Activated naive CD4-positive, alpha-beta T cell treated with anti-CD3 and anti-CD28 coated beads for 36 hours (primary cell): ENCODE measurements around the gene SCLY. TPM values are rescaled to one million over a fixed set of nuclear protein-coding genes. Genes with fewer than 3 reads are reported as not detected.

Source experiments
- CTCF ChIA-PET: fragments of 350-600 bp; sonication (Branson Sonifier 250); formaldehyde crosslinking; loops from one replicate; lab custom pipeline; 2021; ENCODE audit warnings: antibody characterized with exemption; lab: Charles Lee
- DNase-seq: peaks from one replicate; pipeline ENCODE4 v3.0.0-alpha.2; 2020
- H3K27ac Mint-ChIP-seq: one replicate; pipeline ENCODE4 v1.8.0; 2021; ENCODE audit warnings: mild to moderate bottlenecking, mixed read lengths
- H3K27me3 Mint-ChIP-seq: one replicate; pipeline ENCODE4 v1.8.0; 2021; ENCODE audit warnings: low read depth, mixed read lengths
- H3K36me3 Mint-ChIP-seq: one replicate; pipeline ENCODE4 v1.8.0; 2021; ENCODE audit warnings: low read depth, mixed read lengths
- H3K4me1 Mint-ChIP-seq: one replicate; pipeline ENCODE4 v1.8.0; 2021; ENCODE audit warnings: low read depth, mixed read lengths
- H3K4me3 Mint-ChIP-seq: one replicate; pipeline ENCODE4 v1.8.0; 2021; ENCODE audit warnings: mild to moderate bottlenecking, moderate library complexity, mixed read lengths
- H3K9me3 Mint-ChIP-seq: one replicate; pipeline ENCODE4 v1.8.0; 2021; ENCODE audit warnings: mixed read lengths
- intact Hi-C: fragments of 100-400 bp; cut with micrococcal nuclease; formaldehyde crosslinking; loops from one replicate; pipeline ENCODE4 v1.15.1; 2023
- total RNA-seq, 2 experiments: library from RNA; stranded (reverse); gene quantifications; one replicate each; pipeline ENCODE4 v1.2.3, GENCODE V29; 2021

Gene SCLY
- total RNA-seq, 2 experiments from 2014 or later: 46.4 to 46.7 TPM

DNA sequence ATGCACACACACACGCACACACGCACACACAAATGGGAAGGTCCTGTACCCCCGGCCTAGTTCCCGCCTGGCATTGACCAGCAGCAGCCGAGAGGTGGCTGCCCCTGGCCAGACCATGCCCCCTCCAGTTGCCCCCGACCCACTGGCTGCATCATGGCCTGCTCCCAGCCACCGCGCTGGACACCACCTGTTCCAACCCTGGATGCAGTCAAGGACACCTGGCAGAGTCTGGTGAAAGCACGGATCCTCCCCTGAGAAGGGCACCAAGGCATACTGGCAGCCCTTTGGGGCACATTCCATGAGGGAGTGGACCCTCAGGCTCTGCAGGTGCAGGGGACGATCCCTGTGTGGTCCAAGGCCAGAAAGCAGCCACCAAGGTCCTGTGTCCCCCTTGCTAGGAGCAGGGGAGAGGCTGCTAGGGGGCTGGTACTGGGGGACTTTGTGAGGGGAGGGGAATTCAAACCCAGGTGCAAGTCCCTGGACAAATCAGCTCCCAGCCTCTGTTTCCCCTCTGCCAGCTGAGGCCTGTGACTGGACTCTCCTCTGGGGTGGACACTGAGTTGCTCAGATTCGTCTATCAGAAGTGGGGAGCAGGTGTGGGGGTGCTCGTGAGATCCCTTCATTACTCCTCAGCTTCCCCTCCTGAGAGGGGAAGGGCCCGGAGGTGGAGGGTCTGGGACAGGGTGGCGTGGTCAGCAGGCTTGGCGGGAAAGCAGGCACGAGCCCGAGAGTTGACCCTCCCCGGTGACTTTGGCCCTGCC lies 42.8 kb downstream of the SCLY start:
- H3K9me3 Mint-ChIP-seq: no peaks in the 10 kb centered on the region
- H3K27ac Mint-ChIP-seq: no peak overlapping the region

DNA sequence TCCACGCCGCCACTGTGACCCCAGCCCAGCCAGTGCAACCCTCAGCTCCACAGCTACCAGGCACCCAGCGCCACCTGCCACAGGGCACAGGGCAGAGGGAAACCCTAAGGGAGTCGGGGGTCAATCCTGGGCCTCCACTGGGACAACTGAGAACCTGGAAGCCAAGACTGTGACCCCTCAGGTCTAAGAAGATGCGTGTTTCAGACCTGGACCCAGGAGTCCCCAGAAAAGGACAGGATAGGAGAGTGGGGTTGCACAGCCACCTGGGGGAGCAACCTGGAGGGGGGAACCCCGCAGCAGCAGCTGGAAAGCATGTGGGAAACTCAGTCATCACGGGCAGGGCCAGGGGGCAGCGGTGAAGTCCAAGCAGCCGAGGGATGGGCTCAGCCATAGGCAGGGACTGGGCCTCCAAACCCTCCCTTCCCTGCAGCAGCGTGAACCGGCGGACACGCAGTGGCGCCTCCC lies 43.5 kb downstream of the SCLY start:
- no peaks in the 10 kb centered on the region for H3K27me3 Mint-ChIP-seq
- H3K9me3 Mint-ChIP-seq: no peaks in the 10 kb centered on the region
- H3K36me3 Mint-ChIP-seq: no peaks in the 10 kb centered on the region
- H3K4me1 Mint-ChIP-seq: peaks cover 10% of the 10 kb centered on the region
- CTCF ChIA-PET: interaction anchor here (0.6 kb wide), 1 partner anchor 569 kb away, joined by 3 read pairs; no protein-coding TSS in a partner anchor
- no peak overlapping the region for H3K4me3 Mint-ChIP-seq
- no peak for DNase-seq
- H3K27ac Mint-ChIP-seq: no peak overlapping the region
- intact Hi-C loops: no loop called here

More for the DNA sequence above, 42.8 kb downstream of the SCLY start:
- Mint-ChIP-seq H3K4me1 (peaks cover 6% of the 10 kb centered on the region), H3K27me3 (no peaks in the 10 kb centered on the region), H3K36me3 (no peaks in the 10 kb centered on the region), H3K4me3 (no peak overlapping the region)
- no peak for DNase-seq
- CTCF ChIA-PET: interaction anchor here (0.6 kb wide), 1 partner anchor 570 kb away, joined by 3 read pairs; no protein-coding TSS in a partner anchor
- intact Hi-C loops: no loop called here

DNA sequence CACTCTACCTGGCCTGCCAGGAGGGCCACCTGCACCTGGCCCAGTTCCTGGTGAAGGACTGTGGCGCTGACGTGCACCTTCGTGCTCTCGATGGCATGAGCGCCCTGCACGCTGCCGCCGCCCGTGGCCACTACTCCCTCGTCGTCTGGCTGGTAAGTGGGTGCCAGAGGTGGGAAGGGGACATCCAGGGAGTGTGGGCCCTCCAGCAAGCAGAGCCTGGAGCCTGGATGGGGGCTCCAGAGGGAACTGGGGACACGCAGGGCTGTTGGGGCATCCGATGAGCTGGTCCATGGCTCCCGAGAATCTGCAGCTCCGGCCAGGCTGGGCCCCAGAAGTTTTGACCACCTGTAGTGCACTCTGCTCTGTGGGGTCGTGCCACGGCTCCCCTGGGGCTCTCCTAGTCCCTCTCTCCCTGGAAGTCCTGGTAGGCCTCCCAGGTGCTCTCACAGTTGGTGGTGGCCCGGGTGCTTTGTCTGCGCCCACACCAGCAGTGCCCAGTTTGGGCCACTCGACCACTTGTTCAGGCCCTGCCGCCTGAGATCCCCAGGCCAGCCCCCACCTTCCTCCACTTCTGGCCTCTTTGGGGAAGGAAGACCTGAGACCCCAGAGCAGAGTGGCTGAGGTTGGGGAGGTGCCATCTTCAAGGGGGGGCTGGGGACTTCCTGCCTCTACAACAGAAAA lies 44.0 kb downstream of the SCLY start:
- Mint-ChIP-seq H3K27me3 (no peaks in the 10 kb centered on the region), H3K4me1 (peaks cover 10% of the 10 kb centered on the region), H3K27ac (no peak overlapping the region), H3K4me3 (no peak overlapping the region), H3K36me3 (no peaks in the 10 kb centered on the region), H3K9me3 (no peaks in the 10 kb centered on the region)
- no peak for DNase-seq
- intact Hi-C loops: no loop called here
- CTCF ChIA-PET: no interaction called here

- Mint-ChIP-seq H3K9me3 (no peaks in the 10 kb centered on the region), H3K27me3 (no peaks in the 10 kb centered on the region), H3K36me3 (no peaks in the 10 kb centered on the region), H3K4me1 (peaks cover 10% of the 10 kb centered on the region), H3K4me3 (no peak overlapping the region), H3K27ac (no peak overlapping the region)
- no peak for DNase-seq
- CTCF ChIA-PET: no interaction called here
- intact Hi-C loops: loop anchor here (2.0 kb wide), 1 partner anchor 247 kb away; the partner anchor contains the start of gene RAMP1
Measured at GRCh38 chr2:238105506-238106338, 44.9 kb downstream of the SCLY start.

GRCh38 chr2:238106339-238106697 lies 45.5 kb downstream of the SCLY start:
- DNase-seq: no peak
- H3K9me3 Mint-ChIP-seq: no peaks in the 10 kb centered on the region
- no peaks in the 10 kb centered on the region for H3K36me3 Mint-ChIP-seq
- H3K4me1 Mint-ChIP-seq: peaks cover 10% of the 10 kb centered on the region
- intact Hi-C loops: loop anchor here (2.0 kb wide), 1 partner anchor 248 kb away; the partner anchor contains the start of gene RAMP1
- H3K27ac Mint-ChIP-seq: no peak overlapping the region
- CTCF ChIA-PET: no interaction called here
- no peaks in the 10 kb centered on the region for H3K27me3 Mint-ChIP-seq
- H3K4me3 Mint-ChIP-seq: no peak overlapping the region

DNA sequence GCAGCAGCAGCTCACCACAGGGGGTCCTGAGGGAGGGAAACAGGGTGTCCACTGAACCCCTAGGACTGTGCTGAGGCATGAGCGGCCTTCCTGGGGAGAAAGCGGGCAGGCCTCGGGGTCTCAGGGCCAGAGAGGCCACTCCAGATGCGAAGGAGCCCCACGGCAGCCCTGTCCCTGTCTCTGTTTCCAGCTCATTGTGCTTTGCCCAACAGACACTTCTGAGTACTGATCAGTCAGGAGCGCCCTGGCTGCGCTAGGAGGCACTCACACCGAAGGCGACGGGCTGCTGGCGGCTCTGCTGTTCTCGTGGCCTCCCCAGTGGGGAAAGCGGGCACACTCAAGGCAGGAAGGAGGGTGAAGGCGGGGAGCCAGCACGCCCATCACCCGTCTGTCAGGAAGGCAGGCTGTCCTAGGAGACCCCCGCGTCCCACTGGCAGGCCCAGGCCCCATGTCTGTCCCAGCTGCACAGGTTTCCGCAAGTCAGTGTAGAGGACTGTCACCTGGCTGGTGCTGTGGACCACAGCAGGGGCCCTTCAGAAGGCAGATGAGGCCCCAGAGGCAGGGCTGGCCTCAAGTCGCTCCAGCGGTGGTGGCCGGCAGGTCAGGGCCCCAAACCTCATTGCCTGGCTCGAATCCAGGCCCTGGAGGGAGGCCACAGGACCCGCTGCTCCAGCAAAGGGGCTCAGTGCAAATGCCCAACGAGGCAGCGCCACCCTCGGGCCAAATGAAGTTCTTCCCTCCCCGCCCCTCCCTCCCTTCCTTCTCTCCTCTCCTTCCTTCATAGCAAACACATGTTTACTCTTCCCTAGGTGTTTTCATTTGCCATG lies 46.1 kb downstream of the SCLY start:
- CTCF ChIA-PET: no interaction called here

GRCh38 chr2:238107525-238108422 lies 47.0 kb downstream of the SCLY start:
- Mint-ChIP-seq H3K27me3 (no peaks in the 10 kb centered on the region), H3K4me3 (no peak overlapping the region), H3K4me1 (peaks cover 10% of the 10 kb centered on the region), H3K27ac (no peak overlapping the region), H3K9me3 (peaks cover under 1% of the 10 kb centered on the region), H3K36me3 (no peaks in the 10 kb centered on the region)
- no peak for DNase-seq
- intact Hi-C loops: loop anchor here (1.0 to 2.0 kb wide), 2 partner anchors 139 to 249 kb away; partner anchors contain the start of gene RAMP1
- CTCF ChIA-PET: interaction anchor here (1.2 to 1.5 kb wide), 2 partner anchors 33 to 139 kb away, joined by 4 to 6 read pairs; no protein-coding TSS in a partner anchor

More for the DNA sequence above, 46.1 kb downstream of the SCLY start:
- no peaks in the 10 kb centered on the region for H3K9me3 Mint-ChIP-seq
- peaks cover 10% of the 10 kb centered on the region for H3K4me1 Mint-ChIP-seq
- intact Hi-C loops: loop anchor here (1.0 to 2.0 kb wide), 2 partner anchors 139 to 248 kb away; partner anchors contain the start of gene RAMP1
- no peak overlapping the region for H3K4me3 Mint-ChIP-seq
- no peak overlapping the region for H3K27ac Mint-ChIP-seq
- peak; percentile 44 for DNase-seq
- no peaks in the 10 kb centered on the region for H3K27me3 Mint-ChIP-seq
- H3K36me3 Mint-ChIP-seq: no peaks in the 10 kb centered on the region

DNA sequence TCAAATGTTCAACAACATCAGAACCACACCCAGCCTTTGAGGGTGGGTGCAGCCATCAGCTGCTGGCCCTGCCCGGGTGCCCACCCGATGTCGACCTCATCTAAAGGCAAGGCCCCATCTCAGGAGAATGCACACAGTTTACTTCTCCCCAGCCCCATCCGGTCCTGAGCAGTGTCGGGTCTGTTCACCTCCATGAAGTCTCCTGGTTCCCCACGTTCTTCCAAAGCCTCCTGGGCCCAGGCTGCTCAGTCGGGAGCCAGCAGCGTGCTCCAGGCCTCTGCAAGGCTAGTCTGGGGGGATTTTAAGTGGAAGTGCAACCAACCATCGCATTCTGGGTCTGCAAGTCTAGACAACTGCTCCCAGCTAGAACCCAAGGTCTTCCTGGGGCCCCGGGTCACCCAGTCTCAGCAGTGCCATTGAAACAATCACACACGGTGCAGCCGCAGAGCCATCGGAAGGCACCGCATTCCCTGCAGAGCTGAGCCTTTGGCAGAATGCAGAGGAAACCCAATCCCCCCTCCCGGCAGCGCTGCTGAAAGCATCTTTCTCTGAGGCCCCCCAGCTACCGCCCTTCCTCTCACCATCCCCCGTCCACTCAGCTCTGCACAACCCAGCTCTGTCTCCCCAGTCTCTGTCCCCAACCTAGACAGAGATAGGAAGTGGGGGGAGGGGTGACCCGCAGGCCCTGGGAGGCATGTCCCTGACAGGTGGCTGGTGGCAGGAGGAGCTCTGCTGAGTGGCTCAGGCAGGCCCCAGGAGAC lies 47.8 kb downstream of the SCLY start:
- Mint-ChIP-seq H3K27me3 (no peaks in the 10 kb centered on the region), H3K9me3 (peaks cover 4% of the 10 kb centered on the region), H3K36me3 (no peaks in the 10 kb centered on the region), H3K4me3 (no peak overlapping the region), H3K27ac (no peak overlapping the region), H3K4me1 (peaks cover 10% of the 10 kb centered on the region)
- peak; percentile 56 for DNase-seq
- intact Hi-C loops: no loop called here
- CTCF ChIA-PET: interaction anchor here (1.2 to 1.5 kb wide), 3 partner anchors 32 to 155 kb away, joined by 3 to 6 read pairs (median 4); no protein-coding TSS in a partner anchor

- intact Hi-C loops: no loop called here
- CTCF ChIA-PET: no interaction called here
- Mint-ChIP-seq H3K27me3 (peaks cover 3% of the 10 kb centered on the region), H3K9me3 (peaks cover 4% of the 10 kb centered on the region), H3K4me1 (peaks cover 7% of the 10 kb centered on the region), H3K4me3 (no peak overlapping the region), H3K36me3 (no peaks in the 10 kb centered on the region), H3K27ac (no peak overlapping the region)
- DNase-seq: no peak
Measured at GRCh38 chr2:238113611-238114010, 52.8 kb downstream of the SCLY start.

DNA sequence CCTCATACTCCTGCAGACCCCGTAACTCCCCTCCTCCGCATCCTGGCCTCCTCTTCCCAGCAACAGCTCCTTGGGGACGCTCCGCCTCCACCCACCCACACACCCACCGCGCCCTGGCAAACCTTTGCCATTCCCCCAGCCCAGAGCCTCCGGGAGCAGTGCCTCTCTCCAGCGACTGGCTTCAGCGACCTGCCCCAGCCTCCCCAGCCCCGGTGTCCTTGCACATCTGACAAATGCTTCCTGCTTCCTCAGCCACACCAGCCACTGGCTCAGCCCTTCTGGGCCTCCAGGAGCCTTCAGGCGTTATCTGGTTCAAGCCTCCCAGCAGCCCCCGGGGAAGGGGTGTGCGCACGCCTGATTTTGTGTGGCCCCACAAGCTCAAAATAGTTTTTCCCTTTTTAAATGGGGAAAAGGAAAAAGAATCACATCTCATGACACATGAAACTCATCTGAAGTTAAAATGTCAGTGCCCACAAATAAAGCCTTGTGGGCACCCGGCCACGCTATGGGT lies 53.6 kb downstream of the SCLY start:
- Mint-ChIP-seq H3K4me3 (no peak overlapping the region), H3K9me3 (peaks cover 4% of the 10 kb centered on the region), H3K36me3 (no peaks in the 10 kb centered on the region), H3K27ac (no peak overlapping the region), H3K27me3 (peaks cover 7% of the 10 kb centered on the region), H3K4me1 (no peaks in the 10 kb centered on the region)
- CTCF ChIA-PET: interaction anchor here (0.5 kb wide), 1 partner anchor 149 kb away, joined by 3 read pairs; no protein-coding TSS in a partner anchor
- no peak for DNase-seq
- intact Hi-C loops: no loop called here
